ENCODE results near the gene ZC2HC1C.

Gene ZC2HC1C

DNA sequence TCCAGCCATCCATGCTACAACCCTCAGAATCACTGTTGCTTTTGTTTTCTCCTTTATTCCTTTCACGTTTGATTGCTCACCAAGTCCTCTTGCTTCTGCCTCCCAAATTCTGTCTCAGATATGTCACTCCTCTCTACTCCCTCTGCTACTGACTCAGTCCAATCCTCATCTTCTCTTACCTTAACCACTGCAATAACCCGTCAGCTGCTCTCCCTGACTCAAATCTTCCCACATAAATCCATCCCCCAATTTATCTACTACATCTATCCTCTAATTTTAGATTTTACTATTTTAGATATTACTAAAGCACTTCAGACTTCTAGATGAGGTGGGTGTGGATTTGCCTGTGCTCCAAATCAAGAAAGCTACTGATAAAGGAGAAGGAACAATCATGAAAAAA is 43.6 kb upstream of the ZC2HC1C start:
- no peak for DNase-seq (ENCODE audit: low read depth in 1 of 2, low spot score in 1 of 2)
- H3K27me3 ChIP-seq (ENCODE audit: insufficient read depth, poor library complexity, severe bottlenecking) = no peaks in the 10 kb centered on the region
- no peak overlapping the region for H3K27ac ChIP-seq (replicated peaks)
- no peak for TF ChIP-seq REST (IDR thresholded peaks at IDR 0.05; ENCODE audit: insufficient replicate concordance, low read depth)
- H3K4me3 ChIP-seq (replicated peaks; ENCODE audit: insufficient read depth, low read length) = no peak overlapping the region

- H3K27me3 ChIP-seq (ENCODE audit: insufficient read depth, poor library complexity, severe bottlenecking) = no peaks in the 10 kb centered on the region
- no peak overlapping the region for H3K27ac ChIP-seq (replicated peaks)
- DNase-seq (ENCODE audit: low read depth in 1 of 2, low spot score in 1 of 2) = no peak
- H3K4me3 ChIP-seq (replicated peaks; ENCODE audit: insufficient read depth, low read length) = no peak overlapping the region
- TF ChIP-seq, protein P1, sequence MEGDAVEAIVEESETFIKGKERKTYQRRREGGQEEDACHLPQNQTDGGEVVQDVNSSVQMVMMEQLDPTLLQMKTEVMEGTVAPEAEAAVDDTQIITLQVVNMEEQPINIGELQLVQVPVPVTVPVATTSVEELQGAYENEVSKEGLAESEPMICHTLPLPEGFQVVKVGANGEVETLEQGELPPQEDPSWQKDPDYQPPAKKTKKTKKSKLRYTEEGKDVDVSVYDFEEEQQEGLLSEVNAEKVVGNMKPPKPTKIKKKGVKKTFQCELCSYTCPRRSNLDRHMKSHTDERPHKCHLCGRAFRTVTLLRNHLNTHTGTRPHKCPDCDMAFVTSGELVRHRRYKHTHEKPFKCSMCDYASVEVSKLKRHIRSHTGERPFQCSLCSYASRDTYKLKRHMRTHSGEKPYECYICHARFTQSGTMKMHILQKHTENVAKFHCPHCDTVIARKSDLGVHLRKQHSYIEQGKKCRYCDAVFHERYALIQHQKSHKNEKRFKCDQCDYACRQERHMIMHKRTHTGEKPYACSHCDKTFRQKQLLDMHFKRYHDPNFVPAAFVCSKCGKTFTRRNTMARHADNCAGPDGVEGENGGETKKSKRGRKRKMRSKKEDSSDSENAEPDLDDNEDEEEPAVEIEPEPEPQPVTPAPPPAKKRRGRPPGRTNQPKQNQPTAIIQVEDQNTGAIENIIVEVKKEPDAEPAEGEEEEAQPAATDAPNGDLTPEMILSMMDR (IDR thresholded peaks at IDR 0.05; ENCODE audit: insufficient read depth, low read length) = no peak
- TF ChIP-seq REST (IDR thresholded peaks at IDR 0.05; ENCODE audit: insufficient replicate concordance, low read depth) = no peak
- no peak for TF ChIP-seq POLR2AphosphoS5 (IDR thresholded peaks at IDR 0.05; ENCODE audit: low read depth)
- TF ChIP-seq SPI1 (IDR thresholded peaks at IDR 0.05; ENCODE audit: borderline replicate concordance, low read depth) = no peak
- no peak for TF ChIP-seq GABPA (IDR thresholded peaks at IDR 0.05; ENCODE audit: low read depth)
Measured at GRCh38 chr14:75030147-75030546, 39.3 kb upstream of the ZC2HC1C start.

- no peak for TF ChIP-seq POLR2AphosphoS5 (IDR thresholded peaks at IDR 0.05; ENCODE audit: low read depth)
- TF ChIP-seq REST (IDR thresholded peaks at IDR 0.05; ENCODE audit: insufficient replicate concordance, low read depth) = no peak
- TF ChIP-seq GABPA (IDR thresholded peaks at IDR 0.05; ENCODE audit: low read depth) = no peak
- TF ChIP-seq, protein P1 (IDR thresholded peaks at IDR 0.05; ENCODE audit: insufficient read depth, low read length) = no peak
- TF ChIP-seq SPI1 (IDR thresholded peaks at IDR 0.05; ENCODE audit: borderline replicate concordance, low read depth) = no peak
- no peak for DNase-seq (ENCODE audit: low read depth in 1 of 2, low spot score in 1 of 2)
- no peak overlapping the region for H3K27ac ChIP-seq (replicated peaks)
- H3K27me3 ChIP-seq (ENCODE audit: insufficient read depth, poor library complexity, severe bottlenecking) = no peaks in the 10 kb centered on the region
- H3K4me3 ChIP-seq (replicated peaks; ENCODE audit: insufficient read depth, low read length) = no peak overlapping the region
Measured at GRCh38 chr14:75032939-75033338, 36.5 kb upstream of the ZC2HC1C start.

- TF ChIP-seq, protein P1 (IDR thresholded peaks at IDR 0.05; ENCODE audit: insufficient read depth, low read length) = no peak
- TF ChIP-seq POLR2AphosphoS5 (IDR thresholded peaks at IDR 0.05; ENCODE audit: low read depth) = no peak
- TF ChIP-seq SPI1 (IDR thresholded peaks at IDR 0.05; ENCODE audit: borderline replicate concordance, low read depth) = no peak
- no peak for TF ChIP-seq GABPA (IDR thresholded peaks at IDR 0.05; ENCODE audit: low read depth)
- TF ChIP-seq REST (IDR thresholded peaks at IDR 0.05; ENCODE audit: insufficient replicate concordance, low read depth) = no peak
- Histone ChIP-seq H3K27me3 (ENCODE audit: insufficient read depth, poor library complexity, severe bottlenecking) (no peaks in the 10 kb centered on the region), H3K4me3 (replicated peaks; ENCODE audit: insufficient read depth, low read length) (no peak overlapping the region), H3K27ac (replicated peaks) (no peak overlapping the region)
- DNase-seq (ENCODE audit: low read depth in 1 of 2, low spot score in 1 of 2) = no peak
Measured at GRCh38 chr14:75040507-75040906, 28.9 kb upstream of the ZC2HC1C start.
